ENCODE results near the gene ELP4. TPM values are rescaled to one million over a fixed set of nuclear protein-coding genes. Genes with fewer than 3 reads are reported as not detected.

ELP4 gene
- total and polyA plus RNA-seq, 2 experiments from 2014 or later, result 16.2 to 20.1 TPM

DNA sequence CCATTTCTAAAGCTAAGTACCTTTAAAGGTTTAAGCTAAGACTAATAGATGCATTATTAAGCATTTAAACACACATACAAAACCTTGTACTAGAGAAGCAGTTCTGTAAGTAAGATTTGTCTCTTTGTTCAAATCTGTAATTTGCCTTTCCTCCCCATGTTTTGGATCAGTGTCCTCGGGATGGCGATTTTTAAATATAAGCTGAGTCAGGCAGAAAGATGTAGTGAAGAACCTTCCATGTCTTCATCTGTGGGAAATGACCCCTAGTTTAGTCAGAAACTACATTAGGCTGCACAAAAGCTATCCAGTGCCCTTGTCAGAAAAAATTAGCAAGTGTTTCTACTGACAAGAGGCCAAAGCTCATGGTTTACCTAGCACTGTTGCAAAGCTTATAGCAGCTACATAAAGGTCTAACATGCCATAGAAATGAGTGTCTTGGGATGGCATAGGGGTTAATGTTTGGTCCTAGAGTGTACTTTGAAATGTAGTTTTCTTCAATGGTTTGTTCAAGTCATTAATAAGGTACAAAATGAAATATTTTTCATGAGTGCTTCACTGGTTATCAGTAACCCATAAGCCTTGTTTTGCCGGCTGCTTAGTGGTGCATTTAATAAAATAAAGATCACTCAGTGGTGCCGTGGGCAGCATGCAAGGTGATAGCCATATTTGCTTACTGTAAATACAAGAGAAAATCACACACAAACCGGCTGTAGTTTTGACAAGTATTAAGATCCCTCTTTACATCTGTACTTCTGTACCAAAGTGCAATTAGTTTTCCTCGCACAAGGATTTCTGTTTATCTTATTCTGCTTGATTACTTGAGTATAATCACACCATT is 139.8 kb downstream of the ELP4 start:
- Histone ChIP-seq H3K27ac (no peak overlapping the region), H3K4me1 (ENCODE audit: insufficient read depth) (peaks cover 24% of the 10 kb centered on the region), H3K4me3 (no peak overlapping the region), H2AFZ (no peak overlapping the region), H3K27me3 (replicated peaks; ENCODE audit: insufficient read depth) (no peaks in the 10 kb centered on the region), H3F3A (ENCODE audit: insufficient read depth) (peaks cover 3% of the 10 kb centered on the region; the same call in 1 of the 2 replicates), H3K36me3 (ENCODE audit: low read depth) (no peaks in the 10 kb centered on the region), H3K9me2 (ENCODE audit: insufficient read depth) (no peaks in the 10 kb centered on the region), H4K20me1 (ENCODE audit: insufficient read depth) (no peaks in the 10 kb centered on the region), H3K9ac (no peak overlapping the region), H3K9me3 (ENCODE audit: low read depth) (no peaks in the 10 kb centered on the region), H3K4me2 (ENCODE audit: unreplicated experiment) (no peak overlapping the region), H3K79me2 (ENCODE audit: insufficient read depth) (no peaks in the 10 kb centered on the region)
- TF ChIP-seq EZH2 (IDR thresholded peaks at IDR 0.05; ENCODE audit: insufficient read depth, poor library complexity, severe bottlenecking), result no peak
- TF ChIP-seq EZH2phosphoT487 (IDR thresholded peaks at IDR 0.05; ENCODE audit: insufficient read depth, low read depth), result no peak
- DNase-seq, result no peak
- in situ Hi-C loops (cut with MboI), result loop anchor here (25.0 kb wide), 1 partner anchor 513 kb away; no protein-coding TSS in a partner anchor
- 97 to 98% methylated on average over 6 of the region's 6 CpGs for WGBS, 2 experiments (ENCODE audit: low coverage in 1 of 2, low lambda C conversion rate in 2 of 2, missing lambda C conversion rate in 2 of 2)

DNA sequence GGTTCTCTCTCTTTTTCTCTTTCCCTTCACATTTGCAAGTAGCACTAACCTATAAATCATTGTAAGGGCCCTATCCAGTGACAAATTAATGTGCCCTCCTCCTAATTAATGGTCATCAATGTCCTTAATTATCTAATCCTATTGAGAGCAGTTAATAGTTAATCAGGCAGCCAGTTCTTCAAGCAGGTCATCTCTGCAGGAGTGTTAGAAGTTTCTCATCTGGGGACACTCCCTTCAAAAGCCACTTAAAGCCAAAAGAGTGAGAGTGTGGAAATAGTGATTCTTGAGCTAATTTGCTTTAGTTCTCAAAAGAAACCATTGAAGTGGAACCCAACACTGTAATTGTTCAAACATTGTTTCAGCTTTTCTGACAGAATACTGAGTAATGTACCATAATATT is 141.6 kb downstream of the ELP4 start:
- in situ Hi-C loops (cut with MboI), result no loop called here
- H3F3A ChIP-seq (ENCODE audit: insufficient read depth), result peaks cover 14% of the 10 kb centered on the region

DNA sequence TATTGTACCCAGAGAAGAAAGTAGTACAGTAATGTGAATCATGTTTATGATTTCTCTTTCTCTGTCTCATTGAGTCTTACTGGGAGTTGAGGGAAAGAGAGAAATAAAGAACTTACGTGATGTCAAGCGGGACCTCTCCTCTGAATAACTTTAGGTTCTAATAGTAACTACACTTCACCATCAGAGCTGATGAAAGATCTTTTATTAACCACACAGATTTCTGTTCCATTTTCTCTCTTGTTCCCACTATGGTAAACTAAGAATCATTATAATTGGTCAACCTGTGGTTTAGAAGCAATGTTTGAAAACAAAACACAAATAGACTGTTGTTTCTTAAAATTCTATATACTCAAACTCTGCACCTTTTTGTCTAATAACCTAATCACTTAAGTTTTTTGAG is 142.3 kb downstream of the ELP4 start:
- Histone ChIP-seq H3K4me2 (ENCODE audit: unreplicated experiment) (no peak overlapping the region), H3K4me1 (ENCODE audit: insufficient read depth) (peaks cover 26% of the 10 kb centered on the region), H3K36me3 (ENCODE audit: low read depth) (no peaks in the 10 kb centered on the region), H3K4me3 (no peak overlapping the region), H3F3A (ENCODE audit: insufficient read depth) (peaks cover 20% of the 10 kb centered on the region), H4K20me1 (ENCODE audit: insufficient read depth) (no peaks in the 10 kb centered on the region), H3K79me2 (ENCODE audit: insufficient read depth) (no peaks in the 10 kb centered on the region), H3K9me3 (ENCODE audit: low read depth) (no peaks in the 10 kb centered on the region), H2AFZ (no peak overlapping the region), H3K27ac (no peak overlapping the region), H3K9ac (no peak overlapping the region), H3K9me2 (ENCODE audit: insufficient read depth) (no peaks in the 10 kb centered on the region), H3K27me3 (replicated peaks; ENCODE audit: insufficient read depth) (no peaks in the 10 kb centered on the region)
- TF ChIP-seq EZH2phosphoT487 (IDR thresholded peaks at IDR 0.05; ENCODE audit: insufficient read depth, low read depth) (no peak), EZH2 (IDR thresholded peaks at IDR 0.05; ENCODE audit: insufficient read depth, poor library complexity, severe bottlenecking) (no peak)
- DNase-seq, result no peak
- 99 to 100% methylated on average over 2 of the region's 2 CpGs for WGBS, 2 experiments (ENCODE audit: low coverage in 1 of 2, low lambda C conversion rate in 2 of 2, missing lambda C conversion rate in 2 of 2)
- in situ Hi-C loops (cut with MboI), result no loop called here

More for the DNA sequence above, 141.6 kb downstream of the ELP4 start:
- Histone ChIP-seq H3K36me3 (ENCODE audit: low read depth) (no peaks in the 10 kb centered on the region), H3K9me3 (ENCODE audit: low read depth) (no peaks in the 10 kb centered on the region), H3K4me3 (no peak overlapping the region), H3K9ac (no peak overlapping the region), H4K20me1 (ENCODE audit: insufficient read depth) (no peaks in the 10 kb centered on the region), H3K79me2 (ENCODE audit: insufficient read depth) (no peaks in the 10 kb centered on the region), H2AFZ (no peak overlapping the region), H3K4me1 (ENCODE audit: insufficient read depth) (peaks cover 26% of the 10 kb centered on the region), H3K4me2 (ENCODE audit: unreplicated experiment) (no peak overlapping the region), H3K9me2 (ENCODE audit: insufficient read depth) (no peaks in the 10 kb centered on the region), H3K27ac (no peak overlapping the region), H3K27me3 (replicated peaks; ENCODE audit: insufficient read depth) (no peaks in the 10 kb centered on the region)
- TF ChIP-seq EZH2 (IDR thresholded peaks at IDR 0.05; ENCODE audit: insufficient read depth, poor library complexity, severe bottlenecking) (no peak), EZH2phosphoT487 (IDR thresholded peaks at IDR 0.05; ENCODE audit: insufficient read depth, low read depth) (no peak)
- DNase-seq, result no peak

DNA sequence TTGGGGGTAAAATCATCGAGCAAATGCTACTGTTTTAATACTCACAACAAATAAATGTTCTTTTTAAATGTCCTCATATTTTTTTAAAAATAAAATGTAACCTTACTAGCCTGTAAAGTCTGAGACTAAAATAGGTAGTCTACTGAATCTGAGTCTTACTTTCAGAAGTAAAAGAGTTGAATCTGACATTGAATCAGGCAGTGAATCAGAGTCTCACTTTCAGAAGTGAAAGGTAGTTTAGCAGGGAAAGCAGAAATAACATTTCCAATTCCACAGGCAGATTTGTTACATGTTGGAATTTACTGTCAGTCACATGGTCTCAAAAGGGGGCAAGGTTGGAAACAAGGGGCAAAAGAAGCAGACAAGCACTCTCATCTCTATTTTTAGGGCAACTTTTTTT is 143.0 kb downstream of the ELP4 start:
- Histone ChIP-seq H3K9me2 (ENCODE audit: insufficient read depth) (no peaks in the 10 kb centered on the region), H3K9ac (no peak overlapping the region), H3K27ac (no peak overlapping the region), H3K36me3 (ENCODE audit: low read depth) (no peaks in the 10 kb centered on the region), H3K4me2 (ENCODE audit: unreplicated experiment) (no peak overlapping the region), H4K20me1 (ENCODE audit: insufficient read depth) (no peaks in the 10 kb centered on the region), H3K4me3 (no peak overlapping the region), H3K27me3 (replicated peaks; ENCODE audit: insufficient read depth) (no peaks in the 10 kb centered on the region), H3K79me2 (ENCODE audit: insufficient read depth) (no peaks in the 10 kb centered on the region), H2AFZ (no peak overlapping the region), H3K9me3 (ENCODE audit: low read depth) (no peaks in the 10 kb centered on the region), H3K4me1 (ENCODE audit: insufficient read depth) (peaks cover 30% of the 10 kb centered on the region), H3F3A (ENCODE audit: insufficient read depth) (peaks cover 25% of the 10 kb centered on the region)
- in situ Hi-C loops (cut with MboI), result no loop called here
- TF ChIP-seq EZH2 (IDR thresholded peaks at IDR 0.05; ENCODE audit: insufficient read depth, poor library complexity, severe bottlenecking), result no peak
- no peak for TF ChIP-seq EZH2phosphoT487 (IDR thresholded peaks at IDR 0.05; ENCODE audit: insufficient read depth, low read depth)
- 54 to 56% methylated on average over 1 of the region's 1 CpG for WGBS, 2 experiments (ENCODE audit: low coverage in 1 of 2, low lambda C conversion rate in 2 of 2, missing lambda C conversion rate in 2 of 2)
- no peak for DNase-seq

All from GM23248 (cell line).